ENCODE results near the gene CHTF18.

Gene CHTF18

DNA sequence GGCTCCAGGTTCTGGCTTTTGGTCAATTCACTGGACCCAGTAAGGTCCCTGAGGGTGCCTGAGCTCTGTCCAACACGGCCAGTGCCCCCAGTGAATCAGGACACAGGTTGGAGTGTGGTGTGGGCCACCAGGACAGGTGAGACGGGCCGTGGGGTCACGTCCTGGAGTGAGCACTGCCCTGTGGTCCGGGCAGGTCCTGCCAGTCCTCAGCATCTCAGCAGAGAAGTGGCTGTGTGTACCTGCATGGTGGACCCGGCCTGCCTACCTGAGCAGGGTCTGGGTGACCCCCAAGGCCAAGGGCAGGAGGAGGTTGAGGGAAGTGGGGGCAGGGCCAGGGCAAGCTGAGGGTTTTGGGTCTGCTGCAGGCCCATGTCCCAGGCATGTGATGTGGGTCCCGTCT is 14.0 kb downstream of the CHTF18 start:
- peaks cover 41 to 55% (median 49%) of the 10 kb centered on the region in 5 donors for H3K27me3 ChIP-seq (ENCODE audit: control insufficient read depth in 5 of 5, insufficient read depth in 4 of 5, low read length in 5 of 5)
- no peak overlapping the region for H3K27ac ChIP-seq (ENCODE audit: low read depth, low read length)
- no peaks in the 10 kb centered on the region for H3K36me3 ChIP-seq (ENCODE audit: control insufficient read depth in 5 of 5, insufficient read depth in 5 of 5, low read length in 5 of 5)
- peaks cover 0 to 14% (median 6%) of the 10 kb centered on the region in 5 donors for H3K4me1 ChIP-seq (ENCODE audit: control insufficient read depth in 5 of 5, insufficient read depth in 5 of 5, low read length in 5 of 5)
- no peaks in the 10 kb centered on the region for H3K9me3 ChIP-seq (ENCODE audit: control insufficient read depth in 5 of 5, low read length in 5 of 5)
- no peak overlapping the region for H3K9ac ChIP-seq (ENCODE audit: low read length in 5 of 5)
- H3K4me3 ChIP-seq (ENCODE audit: low read depth in 1 of 5, low read length in 5 of 5), result no peak overlapping the region

DNA sequence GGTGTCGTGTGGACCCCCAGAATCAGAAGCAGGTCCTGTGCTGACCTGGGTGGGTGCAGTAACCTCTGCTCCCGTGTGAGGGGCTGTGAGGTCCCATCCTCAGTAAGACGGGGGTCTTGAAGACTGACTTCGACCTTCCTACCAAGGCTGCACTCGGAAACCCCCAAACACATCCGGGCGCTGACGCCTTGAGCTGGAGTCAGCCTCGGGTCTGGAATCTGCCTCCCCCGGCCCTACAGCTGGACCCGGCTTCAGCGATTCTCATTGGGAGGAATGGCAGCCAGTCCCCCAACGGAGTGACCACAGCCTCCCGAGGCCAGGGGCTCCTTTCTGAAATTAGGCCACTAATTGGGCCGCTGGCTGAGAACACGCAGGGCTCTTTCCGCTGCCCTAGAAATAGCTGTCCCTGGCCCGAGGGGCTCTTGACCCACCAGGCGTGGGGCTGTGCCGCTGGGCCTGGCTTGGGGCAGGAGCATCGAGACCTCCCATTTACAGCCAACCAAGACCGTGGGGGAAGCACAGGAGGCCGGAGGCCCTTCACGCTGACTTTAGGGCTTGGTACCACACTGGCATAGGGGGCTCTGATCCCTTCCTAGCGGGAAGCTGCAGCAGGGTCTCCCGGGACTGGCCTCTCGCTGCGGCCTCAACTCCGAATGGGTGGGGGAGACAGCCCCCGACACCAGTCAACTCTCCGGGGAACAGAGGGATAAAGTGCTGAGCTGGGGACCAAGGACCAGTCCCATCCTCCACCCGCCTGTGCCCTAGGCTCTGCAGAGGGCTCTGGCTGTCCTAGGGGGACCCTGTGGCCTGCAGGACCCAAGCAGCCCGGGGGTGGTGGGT is 14.7 kb downstream of the CHTF18 start:
- Histone ChIP-seq H3K4me1 (ENCODE audit: control insufficient read depth in 5 of 5, insufficient read depth in 5 of 5, low read length in 5 of 5) (peaks cover 0 to 18% (median 9%) of the 10 kb centered on the region in 5 donors), H3K27me3 (ENCODE audit: control insufficient read depth in 5 of 5, insufficient read depth in 4 of 5, low read length in 5 of 5) (peaks cover 41 to 55% (median 49%) of the 10 kb centered on the region in 5 donors), H3K36me3 (ENCODE audit: control insufficient read depth in 5 of 5, insufficient read depth in 5 of 5, low read length in 5 of 5) (no peaks in the 10 kb centered on the region), H3K9me3 (ENCODE audit: control insufficient read depth in 5 of 5, low read length in 5 of 5) (no peaks in the 10 kb centered on the region), H3K27ac (ENCODE audit: low read depth, low read length) (no peak overlapping the region), H3K9ac (ENCODE audit: low read length in 5 of 5) (no peak overlapping the region), H3K4me3 (ENCODE audit: low read depth in 1 of 5, low read length in 5 of 5) (no peak overlapping the region)

DNA sequence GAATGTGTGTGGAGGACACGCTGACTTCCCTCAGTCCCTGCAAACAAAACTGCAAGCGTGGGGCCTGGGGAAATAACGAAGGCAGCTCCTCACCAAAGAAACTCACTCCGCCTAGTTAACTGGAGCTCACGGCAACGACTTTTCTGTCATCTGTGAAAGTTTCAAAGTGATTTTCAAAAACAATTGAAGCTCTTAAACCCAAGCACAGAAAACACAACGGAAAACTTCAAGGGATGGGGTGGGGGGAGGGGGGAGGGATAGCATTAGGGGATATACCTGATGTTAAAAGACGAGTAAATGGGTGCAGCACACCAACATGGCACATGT is 15.3 kb downstream of the CHTF18 start:
- Histone ChIP-seq H3K9ac (ENCODE audit: low read length in 5 of 5) (no peak overlapping the region), H3K27me3 (ENCODE audit: control insufficient read depth in 5 of 5, insufficient read depth in 4 of 5, low read length in 5 of 5) (peaks cover 40 to 53% (median 49%) of the 10 kb centered on the region in 5 donors), H3K36me3 (ENCODE audit: control insufficient read depth in 5 of 5, insufficient read depth in 5 of 5, low read length in 5 of 5) (no peaks in the 10 kb centered on the region), H3K4me3 (ENCODE audit: low read depth in 1 of 5, low read length in 5 of 5) (no peak overlapping the region), H3K4me1 (ENCODE audit: control insufficient read depth in 5 of 5, insufficient read depth in 5 of 5, low read length in 5 of 5) (peaks cover 0 to 23% (median 13%) of the 10 kb centered on the region in 5 donors), H3K9me3 (ENCODE audit: control insufficient read depth in 5 of 5, low read length in 5 of 5) (no peaks in the 10 kb centered on the region), H3K27ac (ENCODE audit: low read depth, low read length) (no peak overlapping the region)

DNA sequence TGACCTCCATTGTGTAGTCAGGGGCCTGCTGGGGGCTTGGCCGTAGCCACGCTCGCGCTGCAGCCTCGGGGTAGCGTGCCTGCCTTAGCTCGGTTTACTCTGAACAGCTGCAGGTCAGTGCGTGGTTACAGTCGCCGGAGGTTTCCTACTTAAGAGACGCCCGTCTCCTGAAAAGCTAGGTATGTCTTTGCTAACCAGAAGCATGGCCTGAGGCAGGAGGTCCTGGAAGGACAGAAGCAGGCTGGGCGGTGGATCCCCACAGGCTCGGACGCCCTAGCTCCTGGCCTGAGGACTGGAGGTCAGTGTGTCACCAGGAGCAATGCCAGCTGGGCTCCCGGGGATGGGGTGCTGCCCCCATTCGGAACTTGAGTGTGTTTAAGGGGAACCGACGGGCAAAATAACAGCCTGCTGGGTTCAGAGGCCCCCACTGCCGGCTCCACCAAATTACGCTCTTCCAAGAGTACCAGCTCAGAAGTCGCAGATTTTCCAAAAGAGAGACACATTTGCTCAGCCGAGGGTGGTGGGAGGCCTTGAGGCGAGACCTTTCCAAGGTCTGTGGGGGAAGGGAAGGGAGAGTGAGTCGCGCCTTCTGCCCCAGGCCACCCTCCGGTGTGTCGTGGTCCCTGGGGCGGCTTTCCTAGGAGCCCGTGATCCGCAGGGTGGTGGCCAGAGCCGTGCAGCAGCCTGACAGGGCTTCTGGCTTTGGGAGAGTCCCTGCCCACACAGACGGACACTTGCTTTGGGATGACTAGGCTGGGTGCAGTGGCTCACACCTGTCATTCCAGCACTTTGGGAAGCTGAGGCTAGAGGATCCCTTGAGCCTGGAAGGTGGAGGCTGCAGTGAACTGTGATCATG is 16.0 kb downstream of the CHTF18 start:
- Histone ChIP-seq H3K9me3 (ENCODE audit: control insufficient read depth in 5 of 5, low read length in 5 of 5) (no peaks in the 10 kb centered on the region), H3K27ac (ENCODE audit: low read depth, low read length) (no peak overlapping the region), H3K4me1 (ENCODE audit: control insufficient read depth in 5 of 5, insufficient read depth in 5 of 5, low read length in 5 of 5) (peaks cover 0 to 25% (median 13%) of the 10 kb centered on the region in 5 donors), H3K4me3 (ENCODE audit: low read depth in 1 of 5, low read length in 5 of 5) (no peak overlapping the region), H3K36me3 (ENCODE audit: control insufficient read depth in 5 of 5, insufficient read depth in 5 of 5, low read length in 5 of 5) (no peaks in the 10 kb centered on the region), H3K27me3 (ENCODE audit: control insufficient read depth in 5 of 5, insufficient read depth in 4 of 5, low read length in 5 of 5) (peaks cover 34 to 46% (median 43%) of the 10 kb centered on the region in 5 donors), H3K9ac (ENCODE audit: low read length in 5 of 5) (no peak overlapping the region)

DNA sequence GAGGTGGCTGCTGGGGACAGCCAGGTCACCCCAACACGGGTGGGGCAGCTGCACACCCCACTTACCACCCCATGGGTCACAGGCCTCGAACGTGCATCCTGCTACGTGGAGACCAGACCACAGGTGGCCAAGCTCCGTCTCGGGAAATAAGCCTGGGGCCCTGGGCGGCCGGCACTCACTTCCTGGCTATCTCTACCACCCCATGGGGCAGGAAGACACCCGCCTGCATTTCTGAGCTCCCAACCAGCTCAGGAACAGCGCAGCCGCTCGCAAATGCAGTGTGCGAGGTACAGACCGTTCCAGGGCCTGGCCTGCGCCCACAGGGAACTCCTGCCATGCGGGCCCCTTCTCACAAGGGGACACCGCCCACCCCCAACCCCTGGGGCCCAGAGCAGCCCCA is 17.1 kb downstream of the CHTF18 start:
- H3K4me1 ChIP-seq (ENCODE audit: control insufficient read depth in 5 of 5, insufficient read depth in 5 of 5, low read length in 5 of 5), result peaks cover 0 to 25% (median 13%) of the 10 kb centered on the region in 5 donors
- no peaks in the 10 kb centered on the region for H3K9me3 ChIP-seq (ENCODE audit: control insufficient read depth in 5 of 5, low read length in 5 of 5)
- no peak overlapping the region for H3K27ac ChIP-seq (ENCODE audit: low read depth, low read length)
- no peaks in the 10 kb centered on the region for H3K36me3 ChIP-seq (ENCODE audit: control insufficient read depth in 5 of 5, insufficient read depth in 5 of 5, low read length in 5 of 5)
- H3K27me3 ChIP-seq (ENCODE audit: control insufficient read depth in 5 of 5, insufficient read depth in 4 of 5, low read length in 5 of 5), result peaks cover 29 to 39% (median 37%) of the 10 kb centered on the region in 5 donors
- no peak overlapping the region for H3K4me3 ChIP-seq (ENCODE audit: low read depth in 1 of 5, low read length in 5 of 5)
- H3K9ac ChIP-seq (ENCODE audit: low read length in 5 of 5), result no peak overlapping the region

DNA sequence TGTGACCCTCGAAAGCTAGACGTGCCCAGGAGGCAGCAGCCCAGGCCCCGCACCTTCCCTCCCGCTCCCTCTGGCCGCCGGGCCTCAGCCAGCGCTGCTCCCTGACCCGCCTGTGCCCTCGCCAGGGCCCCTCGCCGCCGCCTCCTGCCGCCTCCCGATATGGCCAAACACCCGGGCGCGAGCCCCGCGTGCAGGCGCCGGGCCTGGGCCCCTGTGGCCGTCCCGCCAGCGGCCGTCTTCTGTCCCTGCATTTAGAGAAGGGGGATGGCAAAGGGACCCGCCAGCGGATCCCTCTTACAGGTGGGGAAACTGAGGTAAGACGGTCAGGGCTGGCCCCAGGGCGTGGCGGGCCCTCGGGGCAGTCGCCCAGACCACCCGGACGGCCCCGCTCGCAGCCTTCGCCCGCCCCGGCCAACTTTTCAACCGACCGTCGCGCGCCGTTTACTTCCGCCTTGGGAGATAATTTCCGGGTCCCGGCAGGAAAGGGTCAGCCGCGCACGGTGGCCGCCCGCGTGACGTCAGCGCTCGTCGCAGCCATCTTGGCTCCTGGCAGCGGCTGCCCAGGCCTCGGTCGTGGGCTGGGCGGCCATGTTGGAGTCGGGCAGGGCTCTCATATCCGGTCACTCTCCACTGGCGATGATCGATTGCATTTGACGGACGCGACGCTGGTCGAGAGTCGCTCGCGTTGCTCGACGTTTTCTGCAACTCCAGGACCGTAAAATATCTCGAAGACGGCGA is 19.1 kb downstream of the CHTF18 start:
- peak overlapping the region; percentile 76 for H3K27ac ChIP-seq (ENCODE audit: low read depth, low read length)
- H3K36me3 ChIP-seq (ENCODE audit: control insufficient read depth in 5 of 5, insufficient read depth in 5 of 5, low read length in 5 of 5), result no peaks in the 10 kb centered on the region
- H3K9me3 ChIP-seq (ENCODE audit: control insufficient read depth in 5 of 5, low read length in 5 of 5), result peaks cover 0 to 9% (median 4%) of the 10 kb centered on the region in 5 donors
- H3K4me1 ChIP-seq (ENCODE audit: control insufficient read depth in 5 of 5, insufficient read depth in 5 of 5, low read length in 5 of 5), result peaks cover 0 to 25% (median 13%) of the 10 kb centered on the region in 5 donors
- peaks cover 12 to 27% (median 18%) of the 10 kb centered on the region in 5 donors for H3K27me3 ChIP-seq (ENCODE audit: control insufficient read depth in 5 of 5, insufficient read depth in 4 of 5, low read length in 5 of 5)
- peak overlapping the region; percentile 38 to 90 (median 88) for H3K9ac ChIP-seq (ENCODE audit: low read length in 5 of 5)
- peak overlapping the region; percentile 80 to 87 (median 83) for H3K4me3 ChIP-seq (ENCODE audit: low read depth in 1 of 5, low read length in 5 of 5)

DNA sequence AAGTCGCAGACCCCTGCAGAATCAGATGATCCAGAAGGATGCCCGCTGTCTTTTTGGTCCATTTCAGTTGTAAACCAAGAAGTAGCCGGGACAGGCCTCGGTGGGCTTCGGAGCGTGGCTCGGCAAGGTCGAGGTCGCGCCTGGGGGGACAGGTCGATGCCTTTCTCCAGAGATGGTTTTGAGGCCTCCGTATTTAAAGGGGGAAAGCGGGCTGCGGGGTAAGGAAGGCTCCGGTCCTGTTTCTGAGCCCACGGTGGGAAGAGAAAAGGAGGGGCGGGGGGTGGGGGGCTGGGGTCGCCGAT is 19.6 kb downstream of the CHTF18 start:
- Histone ChIP-seq H3K4me3 (ENCODE audit: low read depth in 1 of 5, low read length in 5 of 5) (peak overlapping the region; percentile 79 to 85 (median 83)), H3K9me3 (ENCODE audit: control insufficient read depth in 5 of 5, low read length in 5 of 5) (peaks cover 0 to 9% (median 4%) of the 10 kb centered on the region in 5 donors), H3K9ac (ENCODE audit: low read length in 5 of 5) (peak overlapping the region in 1 of 5 donors; percentile 47), H3K4me1 (ENCODE audit: control insufficient read depth in 5 of 5, insufficient read depth in 5 of 5, low read length in 5 of 5) (peaks cover 0 to 25% (median 13%) of the 10 kb centered on the region in 5 donors), H3K27me3 (ENCODE audit: control insufficient read depth in 5 of 5, insufficient read depth in 4 of 5, low read length in 5 of 5) (peaks cover 7 to 26% (median 18%) of the 10 kb centered on the region in 5 donors), H3K36me3 (ENCODE audit: control insufficient read depth in 5 of 5, insufficient read depth in 5 of 5, low read length in 5 of 5) (no peaks in the 10 kb centered on the region), H3K27ac (ENCODE audit: low read depth, low read length) (peak overlapping the region; percentile 76)

DNA sequence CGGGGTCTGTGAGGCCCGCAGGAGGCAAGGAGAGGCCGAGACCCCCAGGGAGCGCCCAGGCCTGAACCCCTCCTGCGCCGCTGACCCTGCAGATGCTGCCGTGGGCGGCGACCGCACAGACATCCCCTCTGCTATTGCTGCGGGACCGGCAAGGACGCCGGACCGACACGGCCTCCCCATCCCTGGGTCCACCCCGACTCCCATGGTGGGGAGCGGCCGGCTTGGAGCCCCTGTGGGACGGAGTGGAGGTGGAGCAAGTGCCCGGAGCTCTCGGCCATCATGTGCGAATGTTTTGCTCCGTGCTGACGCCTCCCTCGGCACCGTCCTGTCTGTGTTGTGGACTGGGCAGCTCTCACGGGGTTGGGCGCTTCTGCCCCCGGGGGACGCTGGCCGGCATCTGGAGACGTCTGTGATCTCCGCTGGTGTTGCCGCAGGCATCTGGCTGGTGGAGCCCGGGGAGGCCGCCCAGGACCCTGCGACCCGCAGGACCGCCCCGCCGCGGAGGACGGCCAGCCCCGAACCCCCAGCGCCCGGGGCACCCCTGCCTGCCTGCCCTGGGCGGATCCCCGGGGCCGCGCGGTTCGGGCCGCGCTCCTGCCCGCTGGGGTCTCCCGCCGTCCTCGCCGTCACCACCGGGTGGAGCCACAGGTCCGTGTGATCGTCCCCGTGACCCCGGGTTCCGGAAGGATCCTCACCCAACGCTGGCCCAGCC is 24.9 kb downstream of the CHTF18 start:
- H3K9me3 ChIP-seq (ENCODE audit: control insufficient read depth in 5 of 5, low read length in 5 of 5), result peaks cover 0 to 9% (median 4%) of the 10 kb centered on the region in 5 donors
- H3K36me3 ChIP-seq (ENCODE audit: control insufficient read depth in 5 of 5, insufficient read depth in 5 of 5, low read length in 5 of 5), result no peaks in the 10 kb centered on the region
- H3K27me3 ChIP-seq (ENCODE audit: control insufficient read depth in 5 of 5, insufficient read depth in 4 of 5, low read length in 5 of 5), result peaks cover 33 to 53% (median 44%) of the 10 kb centered on the region in 5 donors
- H3K27ac ChIP-seq (ENCODE audit: low read depth, low read length), result no peak overlapping the region
- peaks cover 0 to 15% (median 3%) of the 10 kb centered on the region in 5 donors for H3K4me1 ChIP-seq (ENCODE audit: control insufficient read depth in 5 of 5, insufficient read depth in 5 of 5, low read length in 5 of 5)
- peak overlapping the region in 1 of 5 donors; percentile 24 for H3K4me3 ChIP-seq (ENCODE audit: low read depth in 1 of 5, low read length in 5 of 5)
- no peak overlapping the region for H3K9ac ChIP-seq (ENCODE audit: low read length in 5 of 5)

DNA sequence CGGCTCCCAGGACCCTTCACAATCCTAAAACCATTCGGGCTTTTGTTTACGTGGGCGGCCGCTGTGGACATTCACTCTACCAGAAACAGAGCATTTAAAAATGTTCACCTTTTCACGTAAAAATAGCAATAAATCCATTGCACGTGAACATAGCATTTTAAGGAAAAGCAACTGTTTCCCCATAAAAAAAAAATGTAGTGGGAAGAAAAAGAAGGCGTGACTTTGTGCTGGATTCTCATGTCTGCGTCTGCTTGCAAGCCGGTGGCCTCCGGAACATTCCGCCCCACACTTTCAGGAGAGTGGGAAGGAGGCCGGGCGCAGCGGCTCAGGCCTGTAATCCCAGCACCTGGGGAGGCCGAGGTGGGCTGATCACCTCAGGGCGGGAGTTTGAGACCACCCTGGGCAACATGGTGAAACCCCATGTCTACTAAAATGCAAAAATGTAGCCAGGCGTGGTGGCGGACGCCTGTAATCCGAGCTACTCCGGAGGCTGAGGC is 25.5 kb downstream of the CHTF18 start:
- Histone ChIP-seq H3K4me1 (ENCODE audit: control insufficient read depth in 5 of 5, insufficient read depth in 5 of 5, low read length in 5 of 5) (peaks cover 0 to 10% (median 0%) of the 10 kb centered on the region in 5 donors), H3K27ac (ENCODE audit: low read depth, low read length) (no peak overlapping the region), H3K9me3 (ENCODE audit: control insufficient read depth in 5 of 5, low read length in 5 of 5) (peaks cover 0 to 9% (median 4%) of the 10 kb centered on the region in 5 donors), H3K27me3 (ENCODE audit: control insufficient read depth in 5 of 5, insufficient read depth in 4 of 5, low read length in 5 of 5) (peaks cover 33 to 59% (median 50%) of the 10 kb centered on the region in 5 donors), H3K4me3 (ENCODE audit: low read depth in 1 of 5, low read length in 5 of 5) (peak overlapping the region in 1 of 5 donors; percentile 24), H3K36me3 (ENCODE audit: control insufficient read depth in 5 of 5, insufficient read depth in 5 of 5, low read length in 5 of 5) (no peaks in the 10 kb centered on the region), H3K9ac (ENCODE audit: low read length in 5 of 5) (no peak overlapping the region)
